ENCODE data around the gene CHST10. TPM values are rescaled to one million over a fixed set of nuclear protein-coding genes. Genes with fewer than 3 reads are reported as not detected.

CHST10 gene
- total RNA-seq, 1 experiment from 2014 or later, result 29.7 TPM

DNA sequence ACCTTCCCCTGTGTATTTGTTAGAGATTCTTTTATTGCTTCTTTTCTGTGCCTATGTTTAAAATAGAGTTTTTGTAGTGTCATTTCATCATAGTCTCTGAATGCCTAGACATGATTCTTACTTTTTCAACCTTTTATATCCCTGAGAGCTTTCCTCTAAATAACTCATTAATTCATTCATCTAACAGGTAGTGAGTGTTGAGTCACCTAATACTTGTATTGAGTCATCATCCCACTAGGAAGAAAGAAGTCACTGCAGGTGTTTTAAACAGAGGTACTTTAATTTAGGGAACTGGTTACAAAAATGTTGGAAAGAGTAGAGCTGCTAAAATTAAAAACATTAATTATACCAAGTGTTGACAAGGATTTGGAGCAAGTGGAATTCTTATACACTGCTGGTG lies 34.3 kb upstream of the CHST10 start:
- H2BK15ac ChIP-seq (ENCODE audit: low read depth, low read length), result no peak overlapping the region
- H3K9me3 ChIP-seq (ENCODE audit: control insufficient read depth, low read depth, low read length), result peaks cover 3% of the 10 kb centered on the region
- H3K4me3 Mint-ChIP-seq, result no peak overlapping the region
- no peak overlapping the region for H3K4me2 ChIP-seq (ENCODE audit: insufficient read depth, insufficient read length, low read length)
- H3K79me2 ChIP-seq (ENCODE audit: insufficient read depth, low read length), result no peaks in the 10 kb centered on the region
- H2AFZ ChIP-seq (ENCODE audit: low read length), result no peak overlapping the region
- no peaks in the 10 kb centered on the region for H3K4me1 ChIP-seq (ENCODE audit: insufficient read depth, low read length)
- no peak overlapping the region for H3T11ph ChIP-seq (ENCODE audit: low read length)
- H3K14ac ChIP-seq (ENCODE audit: insufficient read depth, low read length), result no peak overlapping the region
- H3K56ac ChIP-seq (ENCODE audit: insufficient read length, low read depth, low read length), result no peak overlapping the region
- no peak for DNase-seq
- no peaks in the 10 kb centered on the region for H3K27me3 Mint-ChIP-seq (ENCODE audit: low read depth)
- no peak overlapping the region for H4K91ac ChIP-seq (ENCODE audit: insufficient read length, low read depth, low read length)
- no peak overlapping the region for H4K8ac ChIP-seq (replicated peaks; ENCODE audit: insufficient read length, low read depth, low read length)
- H3K4me1 Mint-ChIP-seq, result peaks cover 0 to 6% of the 10 kb centered on the region in 2 experiments; a peak in 2 of 4 replicates
- peaks cover 30 to 31% of the 10 kb centered on the region in 2 experiments for H3K9me3 Mint-ChIP-seq
- H2BK12ac ChIP-seq (ENCODE audit: insufficient read length, low read depth, low read length), result no peak overlapping the region
- H3K36me3 Mint-ChIP-seq (ENCODE audit: insufficient read depth in 1 of 3, low read depth in 3 of 3), result peaks cover 0 to 8% (median 3%) of the 10 kb centered on the region in 3 experiments; a peak in 4 of 7 replicates
- H2BK20ac ChIP-seq (ENCODE audit: low read depth, low read length, poor library complexity, severe bottlenecking), result no peak overlapping the region
- H3K79me1 ChIP-seq (ENCODE audit: insufficient read depth, low read depth, low read length, poor library complexity, severe bottlenecking), result no peaks in the 10 kb centered on the region
- H3K27ac Mint-ChIP-seq, result no peak overlapping the region
- no peak overlapping the region for H3K18ac ChIP-seq (ENCODE audit: insufficient read length, low read depth, low read length)
- TF ChIP-seq, protein P1, sequence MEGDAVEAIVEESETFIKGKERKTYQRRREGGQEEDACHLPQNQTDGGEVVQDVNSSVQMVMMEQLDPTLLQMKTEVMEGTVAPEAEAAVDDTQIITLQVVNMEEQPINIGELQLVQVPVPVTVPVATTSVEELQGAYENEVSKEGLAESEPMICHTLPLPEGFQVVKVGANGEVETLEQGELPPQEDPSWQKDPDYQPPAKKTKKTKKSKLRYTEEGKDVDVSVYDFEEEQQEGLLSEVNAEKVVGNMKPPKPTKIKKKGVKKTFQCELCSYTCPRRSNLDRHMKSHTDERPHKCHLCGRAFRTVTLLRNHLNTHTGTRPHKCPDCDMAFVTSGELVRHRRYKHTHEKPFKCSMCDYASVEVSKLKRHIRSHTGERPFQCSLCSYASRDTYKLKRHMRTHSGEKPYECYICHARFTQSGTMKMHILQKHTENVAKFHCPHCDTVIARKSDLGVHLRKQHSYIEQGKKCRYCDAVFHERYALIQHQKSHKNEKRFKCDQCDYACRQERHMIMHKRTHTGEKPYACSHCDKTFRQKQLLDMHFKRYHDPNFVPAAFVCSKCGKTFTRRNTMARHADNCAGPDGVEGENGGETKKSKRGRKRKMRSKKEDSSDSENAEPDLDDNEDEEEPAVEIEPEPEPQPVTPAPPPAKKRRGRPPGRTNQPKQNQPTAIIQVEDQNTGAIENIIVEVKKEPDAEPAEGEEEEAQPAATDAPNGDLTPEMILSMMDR (conservative IDR thresholded peaks at IDR 0.05), result no peak
- H3K27ac ChIP-seq (ENCODE audit: insufficient read length, low read depth, low read length), result no peak overlapping the region
- H3K23me2 ChIP-seq (ENCODE audit: insufficient read length, low read depth, low read length, poor library complexity, severe bottlenecking), result no peaks in the 10 kb centered on the region
- H2BK120ac ChIP-seq (ENCODE audit: low read depth, low read length, poor library complexity, severe bottlenecking), result no peak overlapping the region
- H2AK5ac ChIP-seq (ENCODE audit: insufficient read length, low read length), result no peak overlapping the region
- no peaks in the 10 kb centered on the region for H3K27me3 ChIP-seq (ENCODE audit: insufficient read depth, low read length)
- no peak overlapping the region for H4K5ac ChIP-seq (ENCODE audit: insufficient read length, low read depth, low read length)
- no peaks in the 10 kb centered on the region for H4K20me1 ChIP-seq (ENCODE audit: control insufficient read depth, insufficient read depth, insufficient read length)
- no peak overlapping the region for H3K23ac ChIP-seq (ENCODE audit: insufficient read length, low read depth, low read length)
- H2BK5ac ChIP-seq (ENCODE audit: insufficient read length, low read length), result no peak overlapping the region
- no peak overlapping the region for H3K9ac ChIP-seq (ENCODE audit: extremely low read depth, insufficient read length, low read length)
- H3K4ac ChIP-seq (ENCODE audit: low read depth, low read length), result no peak overlapping the region
